HepG2 (cell line): Measurements from ENCODE around the gene DDHD1.

Source experiments
- ESRRA ChIP-seq: sonication (generic); formaldehyde crosslinking; IDR thresholded peaks from 2 replicates; pipeline ENCODE4 v1.5.1; 2020; ENCODE audit warnings: mild to moderate bottlenecking, low read depth, missing genetic modification reagents
- FOSL1 ChIP-seq: sonication (generic); formaldehyde crosslinking; IDR thresholded peaks from 2 replicates; pipeline ENCODE4 v1.9.0; 2021; ENCODE audit warnings: missing genetic modification reagents, borderline replicate concordance

GRCh38 chr14:53010193-53011040 is 142.7 kb downstream of the DDHD1 start:
- TF ChIP-seq ESRRA (CRISPR knock-in tag) (no peak), FOSL1 (CRISPR knock-in tag) (no peak)
